NCI-H1436 (cell line): ENCODE measurements around the gene EDAR.

Source experiments
- DNase-seq: peaks from one replicate; lab custom pipeline; 2025; lab: John Stamatoyannopoulos, UW

The EDAR gene

DNA sequence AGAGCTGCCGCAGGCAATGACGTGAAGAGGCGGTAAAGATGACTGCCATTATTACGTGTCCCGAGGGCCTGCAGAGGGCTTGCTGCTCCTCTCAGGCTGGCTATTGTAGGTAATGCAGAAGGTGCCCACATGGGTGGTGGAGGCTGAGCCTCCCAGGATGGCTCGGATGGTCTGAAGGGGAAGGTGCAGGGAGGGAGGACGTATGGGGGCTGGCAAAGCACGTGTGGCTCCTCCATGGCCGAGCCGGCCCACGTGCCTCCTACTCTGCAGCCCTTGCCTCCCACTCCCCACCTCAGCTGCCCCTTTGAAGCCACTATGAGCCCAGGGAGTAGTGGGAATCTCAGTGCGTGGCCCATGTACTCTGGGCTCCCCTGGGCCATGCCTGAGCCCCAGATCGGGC lies 48.9 kb downstream of the EDAR start:
- DNase-seq, result no peak

DNA sequence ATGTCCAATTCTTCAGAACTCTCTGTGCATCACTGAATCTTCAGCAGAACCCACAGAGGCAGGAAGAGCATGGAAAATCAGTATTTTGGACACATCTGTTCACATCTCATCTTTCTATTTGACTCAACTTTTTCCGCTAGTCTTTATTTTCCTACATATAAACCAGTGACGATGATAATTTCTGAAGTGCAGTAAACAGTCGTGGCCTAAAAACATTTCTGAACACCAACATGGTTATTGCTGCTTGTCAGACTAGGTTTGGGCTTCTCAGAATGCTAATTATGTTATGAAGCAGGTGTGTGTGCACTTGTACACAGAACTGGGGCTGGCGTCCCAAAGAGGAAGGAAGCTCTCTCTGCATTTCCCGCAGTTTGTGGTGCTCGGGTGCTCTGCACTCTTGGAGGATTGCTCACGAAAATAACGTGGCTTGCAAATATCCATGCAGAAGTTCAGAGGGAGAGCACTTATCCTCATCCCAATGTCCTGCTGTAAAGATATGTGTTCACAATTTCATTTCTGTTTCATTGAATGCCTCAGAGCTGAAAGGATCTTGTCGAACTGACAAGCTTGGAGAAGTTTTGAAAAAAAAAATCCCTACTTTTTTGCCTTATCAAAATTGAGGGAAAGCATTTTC lies 50.8 kb downstream of the EDAR start:
- no peak for DNase-seq

DNA sequence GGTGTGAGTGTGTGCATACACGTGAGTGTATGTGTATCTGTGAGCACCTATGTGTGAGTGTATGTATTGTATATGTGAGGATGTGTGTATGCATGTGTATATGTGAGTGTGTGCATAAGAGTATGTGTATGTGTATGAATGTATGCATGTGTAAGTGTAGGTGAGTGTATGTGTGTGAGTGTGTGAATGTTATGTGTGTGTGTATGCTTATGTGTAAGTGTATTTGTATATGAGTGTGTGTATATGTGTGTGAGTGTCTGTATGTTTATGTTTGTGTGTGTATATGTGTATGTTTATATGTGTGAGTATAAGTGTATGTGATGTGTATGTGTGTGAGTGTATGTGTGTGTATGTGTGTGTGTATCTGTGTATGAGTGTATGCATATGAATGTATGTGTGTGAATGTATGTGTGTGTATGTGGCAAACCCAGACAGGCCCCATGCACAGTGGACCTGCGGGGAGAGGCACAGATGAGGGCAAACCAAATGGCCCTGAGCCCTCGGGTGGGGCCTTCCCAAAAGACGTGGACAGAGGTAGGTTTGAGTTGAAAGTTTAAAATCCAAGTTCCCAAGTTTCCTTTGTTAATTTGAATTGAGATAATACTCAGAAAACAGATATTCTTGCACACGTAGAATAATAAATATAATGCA lies 51.5 kb downstream of the EDAR start:
- DNase-seq, result no peak

DNA sequence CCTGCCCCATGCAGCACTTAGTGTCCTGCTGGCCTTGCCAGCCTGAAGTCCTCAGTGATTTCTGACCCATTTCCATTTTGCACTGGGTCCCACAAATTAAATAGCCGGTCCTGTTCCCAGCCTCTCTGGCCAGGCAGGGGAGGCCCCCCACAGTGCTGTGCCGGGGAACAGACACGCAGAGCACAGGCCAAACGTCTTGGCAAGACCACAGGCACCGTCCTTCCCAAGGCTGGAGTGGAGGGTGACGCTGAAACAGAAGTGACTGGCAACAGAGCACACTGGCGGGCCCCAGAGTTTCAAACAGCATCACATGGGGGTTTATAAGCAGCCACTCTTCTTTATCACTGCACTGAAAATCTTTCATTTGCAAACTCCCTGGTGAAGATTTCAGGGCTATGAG lies 52.2 kb downstream of the EDAR start:
- no peak for DNase-seq

DNA sequence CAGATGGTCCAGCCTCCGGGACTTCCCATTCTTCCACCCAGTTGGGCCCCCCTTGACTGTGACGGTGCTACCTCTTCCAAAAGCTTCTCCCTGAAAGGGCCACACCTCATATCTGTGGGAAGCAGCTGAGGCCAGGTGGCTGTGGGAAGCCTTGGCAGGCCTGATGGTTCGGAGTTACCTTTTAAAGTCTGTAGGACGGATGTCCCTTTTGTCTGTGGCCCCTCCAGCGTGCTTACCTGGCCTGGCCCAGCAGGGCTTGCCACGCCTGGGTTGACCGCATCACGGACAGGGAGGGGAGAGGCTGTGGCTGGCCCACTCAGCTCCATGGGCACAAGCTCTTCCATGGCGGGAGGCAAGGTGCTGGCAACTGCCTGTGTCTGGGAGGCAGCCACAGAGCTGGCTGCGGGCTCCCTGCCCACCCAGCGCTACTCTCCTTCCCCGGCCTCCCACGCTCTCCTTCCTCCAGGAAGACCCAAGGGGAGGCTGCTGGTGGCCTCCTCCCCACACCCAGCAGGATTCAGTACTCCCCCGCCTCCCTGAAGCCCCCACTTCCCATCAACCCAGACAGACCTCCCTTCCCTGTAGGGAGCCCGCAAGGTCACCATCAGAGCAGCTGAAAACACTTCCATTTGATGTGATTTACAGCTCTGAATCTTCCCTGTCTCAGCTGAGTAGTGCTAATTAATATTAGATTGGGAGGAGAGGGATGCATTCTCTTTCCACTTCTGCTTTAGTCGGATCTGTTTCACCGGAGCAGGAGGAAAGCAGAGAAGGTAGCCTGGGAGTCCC lies 52.8 kb downstream of the EDAR start:
- DNase-seq, result no peak

DNA sequence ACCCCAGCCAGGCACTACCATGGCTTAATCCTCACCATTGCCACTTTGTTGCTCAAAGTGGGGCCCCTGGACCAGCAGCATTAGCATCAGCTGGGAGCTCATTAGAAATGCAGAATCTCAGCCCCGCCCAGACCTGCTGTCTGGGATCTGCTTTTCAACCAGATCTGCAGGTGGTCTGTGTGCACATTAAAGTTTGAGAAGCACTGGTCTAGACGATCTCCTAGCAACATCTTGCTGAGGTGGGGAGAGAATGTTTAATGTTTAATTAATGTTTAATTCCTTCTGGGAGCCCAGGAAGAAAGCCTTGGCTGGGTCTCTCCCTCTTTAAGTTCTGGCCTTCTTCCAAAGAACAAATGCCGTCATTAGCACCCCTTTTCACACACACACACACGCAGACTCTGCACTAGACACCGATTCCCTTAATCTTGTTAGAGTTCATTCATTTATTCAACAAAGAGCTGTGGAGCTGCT lies 53.7 kb downstream of the EDAR start:
- DNase-seq, result no peak

DNA sequence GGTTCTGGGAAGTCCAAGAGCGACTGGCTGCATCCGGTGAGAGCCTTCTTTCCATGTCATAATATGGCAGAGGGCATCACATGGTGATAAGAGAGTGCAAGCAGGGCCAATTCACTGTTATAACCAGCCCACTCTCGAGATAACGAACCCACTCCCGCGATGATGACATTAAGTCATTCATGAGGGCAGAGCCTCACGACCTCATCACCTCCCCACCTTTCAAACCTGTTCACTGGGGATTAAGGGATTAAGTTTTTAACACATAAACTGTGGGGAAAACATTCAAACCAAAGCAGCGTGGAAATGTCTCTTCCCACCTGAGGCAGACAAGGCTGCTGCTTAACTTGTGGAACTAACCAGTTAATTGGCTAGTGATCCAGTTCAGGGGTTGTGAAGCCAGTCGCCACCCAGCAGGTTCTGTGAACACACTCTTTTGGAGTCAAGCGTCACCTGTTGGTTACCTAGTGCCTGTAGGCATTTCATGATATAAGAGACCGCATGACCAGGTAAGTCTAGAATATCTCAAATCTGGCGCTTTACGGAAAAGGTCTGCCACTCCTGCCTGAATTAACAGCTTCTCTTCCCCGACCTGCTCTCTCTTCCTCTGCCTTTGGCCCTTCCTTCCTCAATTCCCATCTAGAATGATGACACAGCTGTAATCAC lies 54.3 kb downstream of the EDAR start:
- no peak for DNase-seq

DNA sequence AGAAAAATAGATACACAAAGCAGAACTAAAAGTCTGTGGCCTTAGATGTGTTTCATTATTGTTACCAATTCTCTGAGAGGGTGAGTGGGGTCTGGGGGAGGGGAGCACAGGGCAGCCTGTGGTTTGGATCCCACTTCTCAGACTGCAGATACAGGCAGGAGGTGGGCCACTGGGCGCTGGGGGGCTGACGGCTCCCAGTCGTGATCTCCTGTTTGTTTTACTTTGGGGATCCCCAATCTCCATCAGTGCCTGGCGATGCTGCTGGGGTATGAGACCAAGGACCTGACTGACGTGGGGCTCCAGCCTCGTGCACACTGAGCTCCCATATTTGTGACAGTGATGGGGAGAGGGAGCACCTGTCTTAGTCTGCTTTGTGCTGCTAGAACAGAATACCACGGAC lies 54.9 kb downstream of the EDAR start:
- no peak for DNase-seq

DNA sequence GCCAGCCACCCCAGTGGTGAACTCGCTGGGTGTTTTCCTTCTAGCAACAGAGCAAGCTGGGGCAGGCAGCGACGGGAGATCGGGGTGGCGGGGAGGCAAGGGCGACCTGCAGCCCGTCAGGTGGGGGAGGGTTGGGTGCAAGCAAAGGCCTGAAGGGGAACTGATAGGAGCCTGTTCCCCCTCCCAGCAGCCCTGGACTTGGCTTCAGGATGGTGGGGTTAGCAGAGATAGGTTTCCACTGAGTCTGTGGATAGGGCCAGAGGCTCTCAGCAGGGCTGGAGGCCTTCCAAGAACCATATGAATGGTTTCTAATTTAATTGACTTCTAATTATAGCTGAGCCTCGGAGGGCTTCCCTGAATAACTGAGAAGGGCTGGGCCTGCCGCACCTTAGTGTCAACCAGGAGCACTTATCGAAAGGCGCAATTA lies 55.3 kb downstream of the EDAR start:
- peak; percentile 55 for DNase-seq

DNA sequence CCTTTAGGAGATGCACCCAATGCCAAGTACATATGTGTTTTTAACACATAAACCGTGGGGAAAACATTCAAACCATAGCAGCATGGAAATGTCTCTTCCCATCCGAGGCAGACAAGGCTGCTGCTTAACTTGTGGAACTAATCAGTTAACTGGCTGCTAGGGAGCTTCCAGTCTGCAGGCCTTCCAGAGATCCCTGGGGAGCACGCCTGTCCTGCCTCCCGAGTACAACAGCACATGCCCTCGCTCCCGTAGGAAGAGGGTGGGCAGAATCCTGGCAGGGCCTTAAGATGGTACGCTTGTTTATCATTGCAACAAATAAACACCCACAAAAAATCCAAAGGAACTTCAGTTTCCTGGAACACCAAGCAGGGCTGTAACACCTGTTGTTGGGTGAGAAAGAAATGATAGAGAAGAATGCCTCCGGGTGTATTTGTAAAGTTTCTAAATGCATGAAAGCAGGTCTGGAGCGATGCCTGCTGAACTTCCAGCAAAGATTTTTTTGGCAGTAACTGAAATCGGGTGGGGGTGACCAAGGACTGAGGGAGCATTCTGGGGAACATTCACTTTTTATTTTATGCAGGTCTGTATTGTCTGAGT lies 56.2 kb downstream of the EDAR start:
- no peak for DNase-seq

DNA sequence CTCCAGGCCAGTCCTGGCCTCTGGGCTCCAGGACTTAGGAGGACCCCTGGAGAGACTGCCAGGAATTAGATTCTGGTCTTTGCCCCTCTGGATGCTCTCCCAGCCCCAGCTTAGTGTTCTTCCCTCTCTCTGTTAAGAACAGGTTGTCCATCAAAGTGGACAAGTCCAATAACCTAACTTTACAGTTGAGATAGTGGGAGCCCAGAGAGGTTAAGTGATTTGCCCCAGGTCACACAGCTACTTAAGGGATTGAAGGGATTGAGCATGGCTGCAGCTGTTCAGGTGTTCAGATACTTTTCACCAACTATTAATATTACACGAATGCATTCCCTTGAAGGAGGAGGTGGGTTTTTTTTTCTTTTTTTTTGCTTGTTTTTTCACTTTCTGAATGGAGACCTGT lies 57.6 kb downstream of the EDAR start:
- DNase-seq, result no peak

DNA sequence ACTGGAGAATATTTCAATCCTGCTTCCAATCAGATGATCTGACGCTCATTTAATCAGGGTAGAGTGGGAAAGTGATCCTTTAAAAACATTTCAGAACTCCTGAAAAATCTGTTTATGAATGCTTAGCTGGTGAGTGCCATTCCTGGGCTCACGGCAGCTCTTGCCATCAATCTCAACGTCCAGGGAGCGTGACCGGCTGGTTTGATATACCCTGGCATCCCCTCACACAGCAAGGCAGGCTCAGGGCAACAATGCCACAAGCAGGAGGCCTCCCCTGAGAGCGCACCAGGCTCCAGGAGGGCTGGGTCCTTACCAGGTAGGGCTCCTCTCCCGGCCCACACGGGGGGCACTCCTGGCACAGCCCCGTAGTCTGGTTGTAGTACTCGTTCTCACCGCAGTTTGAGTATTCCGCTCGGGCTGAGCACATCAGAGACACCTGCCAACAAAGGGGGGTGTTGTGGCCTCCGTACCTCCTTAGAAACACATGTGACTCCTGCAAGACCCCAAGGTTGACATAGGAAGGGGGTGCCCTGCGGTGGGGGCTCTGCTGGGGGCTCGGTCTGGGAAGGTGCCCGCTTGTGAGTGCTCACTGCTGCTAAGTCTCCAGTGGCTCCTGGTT lies 59.1 kb downstream of the EDAR start:
- DNase-seq, result no peak

DNA sequence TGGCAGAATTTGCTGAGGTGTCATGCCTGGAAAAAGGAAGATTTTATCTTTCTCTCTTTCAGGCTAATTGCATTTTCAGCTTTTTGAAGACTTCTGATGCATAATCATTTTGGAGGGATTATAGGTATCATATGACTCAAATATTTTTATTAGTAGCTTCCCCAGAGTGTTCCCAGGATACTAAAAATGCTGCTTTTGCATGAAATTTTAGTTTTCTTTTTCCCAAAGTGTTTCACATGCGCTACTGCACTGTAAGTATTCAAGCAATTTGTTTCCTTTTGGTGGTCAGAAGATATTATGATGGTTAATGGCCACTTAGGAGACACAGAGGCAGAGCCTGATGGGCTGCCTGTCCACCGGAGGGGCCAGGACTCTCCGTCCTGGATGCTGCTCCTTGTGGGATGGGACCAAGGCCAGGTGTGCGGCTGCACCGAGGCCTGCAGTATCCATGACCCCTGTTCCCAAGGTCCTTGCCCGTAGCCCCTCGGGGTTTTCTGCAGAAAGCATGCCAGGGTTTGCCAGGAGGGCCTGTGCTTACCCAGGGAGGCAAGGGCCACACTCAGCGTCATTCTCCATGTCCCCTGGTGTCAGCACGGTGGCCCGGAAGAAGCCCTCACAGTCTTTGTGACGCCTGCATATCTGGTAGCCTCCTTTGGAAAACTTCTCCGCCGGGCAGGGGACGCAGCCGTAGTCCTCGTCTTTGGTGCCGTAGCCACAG lies 60.2 kb downstream of the EDAR start:
- DNase-seq, result no peak

DNA sequence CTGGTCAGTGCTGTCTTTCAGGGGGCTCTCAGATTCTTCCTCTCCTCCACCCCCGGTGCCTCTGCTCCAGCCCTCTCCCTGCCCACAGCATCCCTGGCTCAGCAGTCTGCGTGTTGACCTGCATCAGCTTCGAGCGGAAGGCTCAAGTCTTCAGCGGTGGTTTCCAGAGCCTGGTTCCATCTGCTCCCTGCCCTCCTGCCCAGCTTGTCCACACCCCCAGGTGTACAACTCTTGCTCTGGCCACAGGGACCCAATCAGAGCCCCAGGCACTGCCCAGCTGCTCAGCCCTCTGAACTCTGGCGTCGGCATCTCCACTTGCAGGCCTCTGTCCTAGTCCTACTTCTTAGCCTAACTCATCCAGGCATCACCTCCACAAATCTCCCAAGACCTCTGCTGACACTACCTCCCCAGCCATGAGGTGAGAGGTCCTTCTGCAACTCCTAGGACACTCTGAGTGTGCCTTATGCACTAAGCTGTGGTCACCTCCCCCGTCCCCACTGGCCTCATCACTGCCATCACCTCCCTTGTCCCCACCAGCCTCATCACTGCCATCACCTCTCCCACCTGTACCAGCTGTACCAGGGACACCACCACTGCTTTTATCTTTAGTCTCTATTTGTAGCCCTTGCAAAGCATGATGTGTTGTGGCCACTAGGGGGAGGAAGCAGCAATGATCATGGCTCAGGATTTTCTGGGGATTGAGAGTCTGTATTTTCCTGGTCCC lies 60.9 kb downstream of the EDAR start:
- peak; percentile 5 for DNase-seq

DNA sequence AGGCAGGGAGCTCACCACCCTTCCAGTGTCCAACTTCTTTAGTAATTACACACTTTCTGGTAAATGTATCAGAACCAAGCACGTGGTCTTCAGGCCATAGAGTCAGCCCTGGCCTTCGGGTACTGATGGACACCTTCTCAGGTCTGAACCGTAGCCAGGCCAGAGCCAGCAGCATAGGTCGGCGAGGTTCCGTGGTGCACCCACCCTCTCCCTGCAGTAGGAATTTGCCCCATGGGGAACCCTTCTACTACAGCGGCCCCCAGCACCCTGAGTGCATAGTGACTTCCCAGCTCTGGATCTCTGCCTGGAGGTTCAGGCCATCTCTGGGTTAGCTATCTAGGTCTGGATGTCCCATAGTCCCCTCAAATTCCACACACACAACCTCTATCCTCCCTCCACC lies 61.6 kb downstream of the EDAR start:
- DNase-seq, result no peak

DNA sequence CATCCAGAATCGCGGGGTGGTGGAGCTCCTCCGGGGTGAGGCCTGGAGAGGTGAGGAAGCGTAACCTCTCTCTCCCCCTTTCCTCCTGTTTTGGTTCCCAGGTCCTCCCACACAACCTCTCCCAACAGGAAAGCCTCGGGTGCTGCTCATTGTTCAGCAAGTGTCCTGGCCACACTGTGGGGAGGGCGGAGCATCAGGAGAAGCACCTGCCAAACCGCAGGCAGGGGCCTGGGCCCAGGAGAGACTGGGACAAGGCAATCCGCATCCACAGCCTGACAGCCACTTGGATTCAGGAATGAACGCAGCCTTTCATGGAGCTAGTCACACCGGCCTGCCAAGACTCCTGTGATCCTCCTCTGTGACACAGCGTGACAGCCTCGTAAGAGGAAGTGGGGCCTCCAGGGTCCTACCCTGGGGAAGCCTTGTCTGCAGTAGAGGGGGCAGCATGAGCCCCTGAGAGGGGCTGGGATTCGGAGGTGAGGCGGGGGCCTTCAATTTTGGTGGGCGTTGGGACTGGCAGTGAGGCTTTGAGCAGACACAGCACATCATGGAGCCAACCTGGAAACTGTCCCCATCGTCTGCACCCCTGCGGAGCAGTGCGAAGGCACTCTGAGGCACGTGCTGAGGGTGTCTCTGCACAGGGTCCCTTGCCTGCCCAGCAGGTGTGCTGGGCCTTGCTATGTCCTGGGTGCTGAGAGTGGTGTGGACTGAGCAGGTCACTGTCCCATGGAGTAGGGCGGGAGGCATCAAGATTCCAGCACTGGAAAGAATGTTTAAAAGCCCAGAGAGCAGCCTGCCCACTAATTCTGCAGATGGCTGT lies 62.2 kb downstream of the EDAR start:
- no peak for DNase-seq

DNA sequence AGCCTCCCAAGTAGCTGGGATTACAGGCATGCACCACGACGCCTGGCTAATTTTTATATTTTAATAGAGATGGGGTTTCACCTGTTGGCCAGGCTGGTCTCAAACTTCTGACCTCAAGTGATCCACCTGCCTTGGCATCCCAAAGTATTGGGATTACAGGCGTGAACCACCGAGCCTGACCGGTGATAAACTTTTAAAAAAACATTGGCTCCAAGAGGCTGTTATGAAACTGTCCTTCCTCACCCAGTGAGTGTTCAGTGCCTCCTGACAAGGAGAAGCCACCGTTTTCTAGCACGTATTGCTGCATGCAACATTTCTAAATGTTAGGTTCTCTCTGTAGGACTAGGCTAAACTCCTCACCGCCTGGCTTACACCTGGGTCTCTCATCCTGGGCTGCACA lies 63.3 kb downstream of the EDAR start:
- no peak for DNase-seq

DNA sequence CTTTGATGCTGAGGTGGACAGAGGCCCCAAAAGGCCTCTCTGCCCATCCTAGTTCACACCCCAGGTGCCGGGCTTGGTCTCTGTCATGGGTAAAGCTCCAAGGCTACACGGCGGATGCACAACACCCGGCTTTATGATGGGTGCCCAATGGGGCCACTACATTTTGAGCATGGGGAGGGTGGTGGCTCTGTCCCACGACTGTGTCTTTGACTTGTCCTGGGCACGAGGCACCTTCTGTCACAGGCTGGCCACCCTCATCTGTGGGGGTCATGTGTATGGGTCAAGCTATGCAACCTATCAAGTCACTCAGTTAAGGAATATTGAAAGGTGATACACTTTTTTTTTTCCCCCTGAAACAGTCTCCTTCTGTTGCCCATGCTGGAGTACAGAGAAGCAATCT lies 63.7 kb downstream of the EDAR start:
- no peak for DNase-seq

DNA sequence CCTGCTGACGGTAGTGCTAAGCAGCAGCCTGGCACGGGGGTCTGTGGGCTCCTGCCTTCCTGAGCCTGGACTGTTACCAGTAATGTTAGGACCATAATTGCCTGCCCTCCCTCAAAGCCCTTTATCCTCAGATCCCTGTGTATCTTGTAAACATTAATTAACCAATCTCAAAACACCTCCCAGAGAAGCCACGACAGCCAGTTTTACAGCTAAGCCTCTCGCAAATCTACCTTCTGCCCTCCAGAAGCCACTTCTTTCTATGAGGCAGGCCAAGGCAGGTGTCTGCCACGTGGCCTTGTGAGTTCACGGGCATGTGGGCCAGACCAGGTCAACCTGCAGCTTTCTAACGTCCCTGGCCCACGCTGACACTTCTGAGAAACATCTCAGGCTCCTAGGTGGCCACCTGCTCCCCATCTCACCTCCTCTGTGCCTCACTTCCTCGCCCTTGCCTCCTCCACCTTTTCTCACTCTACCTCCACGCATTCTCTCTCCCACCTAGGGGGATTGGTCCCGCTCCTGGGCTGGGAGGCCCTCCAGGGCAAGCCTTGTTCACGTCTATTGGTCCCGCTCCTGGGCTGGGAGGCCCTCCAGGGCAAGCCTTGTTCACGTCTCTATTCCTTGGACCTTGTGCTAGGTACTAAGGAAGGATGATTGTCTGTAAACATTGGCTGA lies 64.3 kb downstream of the EDAR start:
- DNase-seq, result no peak
